ENCODE data around the gene KLF2.

KLF2 gene

GRCh38 chr19:16376649-16377048 is 52.0 kb downstream of the KLF2 start:
- Histone ChIP-seq H3K36me3 (ENCODE audit: control insufficient read depth, insufficient read depth, low read length) (no peaks in the 10 kb centered on the region), H3K27me3 (ENCODE audit: control insufficient read depth, insufficient read depth, low read length) (no peaks in the 10 kb centered on the region), H3K9ac (ENCODE audit: low read length) (no peak overlapping the region), H3K4me1 (ENCODE audit: control insufficient read depth, insufficient read depth, low read length) (peaks cover 27% of the 10 kb centered on the region), H3K4me3 (ENCODE audit: low read length) (no peak overlapping the region), H3K9me3 (ENCODE audit: control insufficient read depth, low read length) (no peaks in the 10 kb centered on the region)

GRCh38 chr19:16377521-16377920 is 52.9 kb downstream of the KLF2 start:
- Histone ChIP-seq H3K27me3 (ENCODE audit: control insufficient read depth, insufficient read depth, low read length) (no peaks in the 10 kb centered on the region), H3K9me3 (ENCODE audit: control insufficient read depth, low read length) (no peaks in the 10 kb centered on the region), H3K36me3 (ENCODE audit: control insufficient read depth, insufficient read depth, low read length) (no peaks in the 10 kb centered on the region), H3K4me3 (ENCODE audit: low read length) (no peak overlapping the region), H3K4me1 (ENCODE audit: control insufficient read depth, insufficient read depth, low read length) (peaks cover 18% of the 10 kb centered on the region), H3K9ac (ENCODE audit: low read length) (no peak overlapping the region)

Measured in mucosa of stomach (tissue), 1 donor.